Measurements from ENCODE around the gene PTPN20.

DNA sequence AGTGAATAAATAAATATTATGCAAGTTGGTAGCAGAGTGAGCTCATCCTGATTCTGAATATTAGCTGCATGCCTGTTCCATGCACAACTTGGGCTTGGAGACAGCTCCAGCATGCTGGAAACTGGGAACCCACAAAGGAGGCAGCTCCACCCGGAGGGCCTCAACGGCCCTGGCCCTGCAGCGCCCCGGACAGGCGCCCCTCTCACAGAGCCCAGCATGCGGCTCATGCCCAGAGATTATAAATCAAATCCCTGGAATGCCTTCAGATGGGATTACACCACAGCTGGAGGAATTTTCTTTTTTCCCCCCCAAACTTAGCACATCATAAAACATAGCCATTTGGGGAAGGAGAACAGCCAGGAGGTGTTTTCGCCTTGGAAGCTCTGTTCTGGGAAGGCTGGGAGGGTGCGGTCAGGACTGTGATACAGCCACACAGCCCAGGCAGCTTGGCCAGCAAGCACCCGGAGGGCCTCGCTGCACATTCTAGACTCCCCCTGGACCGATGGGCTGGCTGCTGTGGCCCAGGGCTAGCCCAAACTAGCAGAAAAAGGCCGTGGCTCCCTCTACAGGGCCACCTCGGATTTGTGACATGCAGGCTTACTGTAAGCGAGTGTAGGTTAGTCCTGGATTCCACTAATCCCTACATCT, 102.4 kb downstream of the PTPN20 start:
- TF ChIP-seq RCOR1 (IDR thresholded peaks at IDR 0.05; ENCODE audit: low read depth, low read length) (no peak), EP300 (IDR thresholded peaks at IDR 0.05) (no peak), POLR2A (IDR thresholded peaks at IDR 0.05; ENCODE audit: low read length) (no peak)
- TF ChIP-seq, protein P1, sequence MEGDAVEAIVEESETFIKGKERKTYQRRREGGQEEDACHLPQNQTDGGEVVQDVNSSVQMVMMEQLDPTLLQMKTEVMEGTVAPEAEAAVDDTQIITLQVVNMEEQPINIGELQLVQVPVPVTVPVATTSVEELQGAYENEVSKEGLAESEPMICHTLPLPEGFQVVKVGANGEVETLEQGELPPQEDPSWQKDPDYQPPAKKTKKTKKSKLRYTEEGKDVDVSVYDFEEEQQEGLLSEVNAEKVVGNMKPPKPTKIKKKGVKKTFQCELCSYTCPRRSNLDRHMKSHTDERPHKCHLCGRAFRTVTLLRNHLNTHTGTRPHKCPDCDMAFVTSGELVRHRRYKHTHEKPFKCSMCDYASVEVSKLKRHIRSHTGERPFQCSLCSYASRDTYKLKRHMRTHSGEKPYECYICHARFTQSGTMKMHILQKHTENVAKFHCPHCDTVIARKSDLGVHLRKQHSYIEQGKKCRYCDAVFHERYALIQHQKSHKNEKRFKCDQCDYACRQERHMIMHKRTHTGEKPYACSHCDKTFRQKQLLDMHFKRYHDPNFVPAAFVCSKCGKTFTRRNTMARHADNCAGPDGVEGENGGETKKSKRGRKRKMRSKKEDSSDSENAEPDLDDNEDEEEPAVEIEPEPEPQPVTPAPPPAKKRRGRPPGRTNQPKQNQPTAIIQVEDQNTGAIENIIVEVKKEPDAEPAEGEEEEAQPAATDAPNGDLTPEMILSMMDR (IDR thresholded peaks at IDR 0.05), result no peak
